ENCODE measurements around the gene SORBS1.
A peak's percentile ranks its signal among the peaks of the same experiment; 100 is the strongest.

The SORBS1 gene

DNA sequence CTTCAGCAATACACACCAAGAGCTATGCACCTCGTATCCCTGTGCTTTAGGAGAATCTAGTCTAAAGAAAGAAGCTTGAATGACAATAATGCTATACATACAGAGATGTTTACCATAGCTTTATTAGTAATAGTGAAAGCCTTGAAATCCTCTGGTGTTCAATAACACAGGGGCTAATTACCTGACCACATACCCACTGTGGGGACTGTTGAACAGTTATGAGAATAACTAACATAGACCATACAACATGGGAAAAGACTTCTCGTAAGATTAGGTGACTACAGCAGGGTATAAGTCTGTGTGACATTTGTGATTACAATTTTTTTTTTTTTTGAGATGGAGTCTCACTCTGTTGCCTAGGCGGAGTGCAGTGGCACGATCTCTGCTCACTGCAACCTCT, 111.0 kb downstream of the SORBS1 start:
- TF ChIP-seq EZH2phosphoT487 (conservative IDR thresholded peaks at IDR 0.05; ENCODE audit: low read length): no peak
- TF ChIP-seq, protein P1, sequence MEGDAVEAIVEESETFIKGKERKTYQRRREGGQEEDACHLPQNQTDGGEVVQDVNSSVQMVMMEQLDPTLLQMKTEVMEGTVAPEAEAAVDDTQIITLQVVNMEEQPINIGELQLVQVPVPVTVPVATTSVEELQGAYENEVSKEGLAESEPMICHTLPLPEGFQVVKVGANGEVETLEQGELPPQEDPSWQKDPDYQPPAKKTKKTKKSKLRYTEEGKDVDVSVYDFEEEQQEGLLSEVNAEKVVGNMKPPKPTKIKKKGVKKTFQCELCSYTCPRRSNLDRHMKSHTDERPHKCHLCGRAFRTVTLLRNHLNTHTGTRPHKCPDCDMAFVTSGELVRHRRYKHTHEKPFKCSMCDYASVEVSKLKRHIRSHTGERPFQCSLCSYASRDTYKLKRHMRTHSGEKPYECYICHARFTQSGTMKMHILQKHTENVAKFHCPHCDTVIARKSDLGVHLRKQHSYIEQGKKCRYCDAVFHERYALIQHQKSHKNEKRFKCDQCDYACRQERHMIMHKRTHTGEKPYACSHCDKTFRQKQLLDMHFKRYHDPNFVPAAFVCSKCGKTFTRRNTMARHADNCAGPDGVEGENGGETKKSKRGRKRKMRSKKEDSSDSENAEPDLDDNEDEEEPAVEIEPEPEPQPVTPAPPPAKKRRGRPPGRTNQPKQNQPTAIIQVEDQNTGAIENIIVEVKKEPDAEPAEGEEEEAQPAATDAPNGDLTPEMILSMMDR (IDR thresholded peaks at IDR 0.05; ENCODE audit: insufficient read depth, low read length, poor library complexity, severe bottlenecking): no peak
- H3K27me3 ChIP-seq (ENCODE audit: low read length): no peaks in the 10 kb centered on the region
- no peaks in the 10 kb centered on the region for H3K79me2 ChIP-seq (ENCODE audit: insufficient read depth, low read length)
- H3K27ac ChIP-seq (ENCODE audit: low read depth, low read length): no peak overlapping the region
- H3K36me3 ChIP-seq (ENCODE audit: low read length): no peaks in the 10 kb centered on the region
- H3K9ac ChIP-seq (ENCODE audit: low read length): no peak overlapping the region
- H3K4me2 ChIP-seq (ENCODE audit: low read depth, low read length, poor library complexity, severe bottlenecking): no peak overlapping the region
- H3K9me2 ChIP-seq (replicated peaks; ENCODE audit: insufficient read depth, low read length): no peaks in the 10 kb centered on the region
- H4K20me1 ChIP-seq (ENCODE audit: low read depth, low read length): no peaks in the 10 kb centered on the region
- no peaks in the 10 kb centered on the region for H3K9me3 ChIP-seq (ENCODE audit: insufficient read depth, low read length)
- no peaks in the 10 kb centered on the region for H3F3A ChIP-seq (ENCODE audit: insufficient read depth)
- no peak overlapping the region for H2AFZ ChIP-seq (ENCODE audit: low read depth, low read length, severe bottlenecking)
- H3K4me3 ChIP-seq (ENCODE audit: insufficient read depth, low read length, poor library complexity, severe bottlenecking): no peak overlapping the region

DNA sequence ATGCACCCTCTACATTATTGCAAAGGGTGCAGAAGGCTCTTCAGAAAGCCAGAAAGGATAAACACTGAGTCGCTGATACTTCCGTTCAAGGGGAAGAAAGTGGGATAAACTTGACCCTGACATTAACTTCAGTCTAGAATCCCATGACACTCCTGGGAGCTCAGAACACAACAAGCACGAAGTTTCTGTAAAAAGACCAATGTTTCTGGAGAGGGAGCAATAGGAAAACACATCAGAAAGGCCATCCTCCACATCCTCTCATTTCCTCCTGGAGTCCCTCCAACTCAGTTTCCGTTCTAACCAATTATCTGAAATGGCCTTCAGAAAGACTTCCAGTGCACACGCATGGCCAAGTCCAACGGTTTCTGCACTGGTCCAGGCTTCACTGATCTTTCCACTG, 113.5 kb downstream of the SORBS1 start:
- Histone ChIP-seq H3K4me2 (ENCODE audit: low read depth, low read length, poor library complexity, severe bottlenecking) (no peak overlapping the region), H3F3A (ENCODE audit: insufficient read depth) (no peaks in the 10 kb centered on the region), H3K9me3 (ENCODE audit: insufficient read depth, low read length) (no peaks in the 10 kb centered on the region), H3K79me2 (ENCODE audit: insufficient read depth, low read length) (no peaks in the 10 kb centered on the region), H3K27ac (ENCODE audit: low read depth, low read length) (no peak overlapping the region), H4K20me1 (ENCODE audit: low read depth, low read length) (no peaks in the 10 kb centered on the region), H3K9ac (ENCODE audit: low read length) (no peak overlapping the region), H3K27me3 (ENCODE audit: low read length) (no peaks in the 10 kb centered on the region), H3K9me2 (replicated peaks; ENCODE audit: insufficient read depth, low read length) (no peaks in the 10 kb centered on the region), H3K4me3 (ENCODE audit: insufficient read depth, low read length, poor library complexity, severe bottlenecking) (no peak overlapping the region), H3K36me3 (ENCODE audit: low read length) (no peaks in the 10 kb centered on the region), H2AFZ (ENCODE audit: low read depth, low read length, severe bottlenecking) (no peak overlapping the region)
- TF ChIP-seq, protein P1 (IDR thresholded peaks at IDR 0.05; ENCODE audit: insufficient read depth, low read length, poor library complexity, severe bottlenecking): no peak
- TF ChIP-seq EZH2phosphoT487 (conservative IDR thresholded peaks at IDR 0.05; ENCODE audit: low read length): no peak

DNA sequence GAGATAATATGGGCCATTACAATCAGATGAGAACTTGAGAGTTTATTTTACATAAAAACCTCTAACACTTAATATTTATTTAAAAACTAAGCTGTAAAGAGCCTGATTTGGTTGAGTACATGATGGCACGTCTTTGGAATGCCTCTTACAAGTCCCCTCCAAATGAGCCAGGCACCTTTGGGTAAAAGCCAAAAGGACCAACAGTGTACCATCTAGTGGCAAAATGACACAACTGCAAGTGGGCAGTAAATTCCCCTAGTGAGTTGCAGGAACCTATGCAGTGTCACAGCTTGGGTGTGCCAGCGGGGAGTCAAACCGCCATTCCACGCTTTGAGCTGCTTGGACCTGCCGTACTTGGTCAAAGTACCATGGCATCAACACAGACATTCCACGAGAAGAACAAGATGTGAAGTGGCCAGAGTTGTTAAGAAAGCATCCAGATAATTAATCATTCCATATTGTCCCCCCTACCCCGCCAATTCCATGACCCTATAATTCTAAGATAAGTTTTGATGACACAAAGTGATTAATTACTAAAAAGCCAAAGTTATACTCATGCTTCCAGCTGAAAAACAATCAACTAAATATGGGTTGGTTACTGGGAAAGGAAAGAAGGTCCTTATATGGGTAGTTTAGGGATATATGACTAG, 115.2 kb downstream of the SORBS1 start:
- no peaks in the 10 kb centered on the region for H3K9me3 ChIP-seq (ENCODE audit: insufficient read depth, low read length)
- no peak overlapping the region for H3K9ac ChIP-seq (ENCODE audit: low read length)
- TF ChIP-seq EZH2phosphoT487 (conservative IDR thresholded peaks at IDR 0.05; ENCODE audit: low read length): no peak
- TF ChIP-seq, protein P1 (IDR thresholded peaks at IDR 0.05; ENCODE audit: insufficient read depth, low read length, poor library complexity, severe bottlenecking): peak; percentile 72
- no peak overlapping the region for H3K4me3 ChIP-seq (ENCODE audit: insufficient read depth, low read length, poor library complexity, severe bottlenecking)
- no peak overlapping the region for H3K27ac ChIP-seq (ENCODE audit: low read depth, low read length)
- H3K36me3 ChIP-seq (ENCODE audit: low read length): no peaks in the 10 kb centered on the region
- no peak overlapping the region for H2AFZ ChIP-seq (ENCODE audit: low read depth, low read length, severe bottlenecking)
- no peaks in the 10 kb centered on the region for H3K9me2 ChIP-seq (replicated peaks; ENCODE audit: insufficient read depth, low read length)
- no peaks in the 10 kb centered on the region for H3K79me2 ChIP-seq (ENCODE audit: insufficient read depth, low read length)
- no peak overlapping the region for H3K4me2 ChIP-seq (ENCODE audit: low read depth, low read length, poor library complexity, severe bottlenecking)
- no peaks in the 10 kb centered on the region for H4K20me1 ChIP-seq (ENCODE audit: low read depth, low read length)
- H3F3A ChIP-seq (ENCODE audit: insufficient read depth): no peaks in the 10 kb centered on the region
- no peaks in the 10 kb centered on the region for H3K27me3 ChIP-seq (ENCODE audit: low read length)

All from SU-DHL-6 (cell line).